Lung (tissue), 12 donors: ENCODE results near the gene COA1. TPM values are rescaled to one million over a fixed set of nuclear protein-coding genes. Genes with fewer than 3 reads are reported as not detected.

ENCODE experiments used
- ATAC-seq: fragments of 200-7000 bp; cut with Tn5 transposase; one replicate; pipeline ENCODE4 v1.9.1; 2020; ENCODE audit warnings: moderate number of reproducible peaks; ENCODE audit not compliant: insufficient read depth, low FRiP score
- DNase-seq, 3 donors: peaks; one replicate each; pipeline ENCODE4 v3.0.0-alpha.2; 2013 to 2017
- H3K27ac ChIP-seq, 2 donors: one replicate each; pipeline ENCODE4 v1.5.1; 2013; ENCODE audit warnings: mild to moderate bottlenecking in 2 of 2, moderate library complexity in 2 of 2, control low read depth in 1 of 2, inconsistent platforms in 1 of 2, low read depth in 1 of 2, low read length in 1 of 2
- H3K27me3 ChIP-seq, 3 donors: one replicate each; pipeline ENCODE4 v1.5.1; 2013; ENCODE audit warnings: low read length in 2 of 3; ENCODE audit not compliant: control insufficient read depth in 3 of 3, insufficient read depth in 3 of 3
- H3K36me3 ChIP-seq, 4 donors: one replicate each; pipeline ENCODE4 v1.5.1; 2013; ENCODE audit warnings: low read length in 4 of 4, mild to moderate bottlenecking in 1 of 4, moderate library complexity in 1 of 4; ENCODE audit not compliant: control insufficient read depth in 4 of 4, insufficient read depth in 4 of 4
- H3K4me1 ChIP-seq, 5 donors: one replicate each; pipeline ENCODE4 v1.5.1; 2013; ENCODE audit warnings: low read length in 5 of 5, mild to moderate bottlenecking in 2 of 5, moderate library complexity in 1 of 5; ENCODE audit not compliant: control insufficient read depth in 5 of 5, insufficient read depth in 5 of 5
- H3K4me3 ChIP-seq: one replicate; pipeline ENCODE4 v1.5.1; 2013; ENCODE audit warnings: mild to moderate bottlenecking, control low read depth, moderate library complexity
- H3K9ac ChIP-seq, 2 donors: one replicate each; pipeline ENCODE4 v1.5.1; 2013; ENCODE audit warnings: low read length in 2 of 2, control low read depth in 1 of 2; ENCODE audit not compliant: insufficient read depth in 1 of 2
- H3K9me3 ChIP-seq, 4 donors: one replicate each; pipeline ENCODE4 v1.5.1; 2013; ENCODE audit warnings: low read length in 3 of 4, mild to moderate bottlenecking in 1 of 4, moderate library complexity in 1 of 4; ENCODE audit not compliant: control insufficient read depth in 4 of 4, insufficient read depth in 3 of 4
- CTCF ChIP-seq: IDR thresholded peaks from 2 replicates; pipeline ENCODE4 v1.5.1; 2012; ENCODE audit warnings: mild to moderate bottlenecking; ENCODE audit errors: control extremely low read depth, extremely low read depth
- WGBS, 2 donors: extraction: QIAGEN DNeasy Blood & Tissue Kit; methylation state at CpG; one replicate each; pipeline ENCODE4 v1.1.7; 2013; 5-methylcytosine and 5-hydroxymethylcytosine counted together
- polyA plus RNA-seq, 2 donors: library from polyadenylated mRNA; stranded (reverse); fragments of 200-250 nt; gene quantifications; one replicate each; pipeline ENCODE4 v1.2.1, GENCODE V29; 2013
- total RNA-seq, 2 donors: library from RNA; depleted of rRNA in 1 of 2; stranded (reverse); fragments of >200 nt in 1 of 2; gene quantifications; one replicate each; pipeline ENCODE4 v1.2.1, GENCODE V29; 2014 to 2021
- donor health status: control.
- donor health status: control.
- donor health status: Bipolar disorder and iron deficiency.
- donor health status: healthy.
- donor health status: DM: yes; HTN: yes; CAD: no.

COA1 gene
- total and polyA plus RNA-seq, 4 donors = 35.0 to 92.1 (median 42.6) TPM

- no peak overlapping the region for H3K4me3 ChIP-seq
- no peak for TF ChIP-seq CTCF
- no peaks in the 10 kb centered on the region for H3K27me3 ChIP-seq
- no peak overlapping the region for H3K27ac ChIP-seq
- no peak overlapping the region for H3K9ac ChIP-seq
- peaks cover 0 to 23% (median 5%) of the 10 kb centered on the region in 4 donors for H3K36me3 ChIP-seq
- ATAC-seq = no peak
- H3K4me1 ChIP-seq = no peaks in the 10 kb centered on the region
- WGBS, 2 donors = 87 to 93% methylated on average over 5 of the region's 5 CpGs
- DNase-seq = no peak
- H3K9me3 ChIP-seq = no peaks in the 10 kb centered on the region
Observed at GRCh38 chr7:43621729-43622448, 107.4 kb downstream of the COA1 start.

GRCh38 chr7:43619213-43620012, 109.9 kb downstream of the COA1 start:
- H3K4me3 ChIP-seq = no peak overlapping the region
- H3K9ac ChIP-seq = no peak overlapping the region
- 93% methylated on average over 4 of the region's 4 CpGs for WGBS, 2 donors
- no peaks in the 10 kb centered on the region for H3K27me3 ChIP-seq
- ATAC-seq (no peak), DNase-seq (no peak)
- H3K4me1 ChIP-seq = peaks cover 0 to 2% (median 0%) of the 10 kb centered on the region in 5 donors
- H3K9me3 ChIP-seq = no peaks in the 10 kb centered on the region
- TF ChIP-seq CTCF = no peak
- H3K36me3 ChIP-seq = peaks cover 0 to 16% (median 5%) of the 10 kb centered on the region in 4 donors
- H3K27ac ChIP-seq = no peak overlapping the region

- DNase-seq (no peak), ATAC-seq (no peak)
- H3K27me3 ChIP-seq = no peaks in the 10 kb centered on the region
- 74 to 82% methylated on average over 4 of the region's 4 CpGs for WGBS, 2 donors
- no peak overlapping the region for H3K9ac ChIP-seq
- no peak overlapping the region for H3K27ac ChIP-seq
- H3K9me3 ChIP-seq = no peaks in the 10 kb centered on the region
- H3K4me1 ChIP-seq = peaks cover 0 to 2% (median 0%) of the 10 kb centered on the region in 5 donors
- no peak for TF ChIP-seq CTCF
- H3K4me3 ChIP-seq = no peak overlapping the region
- H3K36me3 ChIP-seq = peaks cover 0 to 14% (median 4%) of the 10 kb centered on the region in 4 donors
Observed at GRCh38 chr7:43618073-43618472, 111.2 kb downstream of the COA1 start.
